ENCODE measurements around the gene MIPOL1. TPM values are rescaled to one million over a fixed set of nuclear protein-coding genes. Genes with fewer than 3 reads are reported as not detected.

The MIPOL1 gene
- total and polyA plus RNA-seq, 2 of the 4 experiments (the other 2 are of a cell fraction), result 2.7 to 5.9 TPM

- Histone ChIP-seq H3K4me3 (ENCODE audit: insufficient read depth, low read depth, low read length) (no peak overlapping the region), H3K27ac (ENCODE audit: insufficient read depth, low read length) (no peak overlapping the region), H3K23ac (ENCODE audit: low read depth, low read length) (no peak overlapping the region), H3K27me3 (ENCODE audit: control insufficient read depth, insufficient read depth, low read length) (no peaks in the 10 kb centered on the region), H2BK5ac (ENCODE audit: low read depth, low read length, poor library complexity, severe bottlenecking) (no peak overlapping the region), H2BK20ac (ENCODE audit: low read depth, low read length) (no peak overlapping the region), H3K56ac (ENCODE audit: extremely low read depth, insufficient read depth, low read length) (no peak overlapping the region), H3K18ac (ENCODE audit: low read depth, low read length) (no peak overlapping the region), H2AFZ (replicated peaks; ENCODE audit: low read length, poor library complexity) (no peak overlapping the region), H3K4ac (ENCODE audit: low read depth, low read length) (no peak overlapping the region), H2BK120ac (ENCODE audit: low read depth, low read length) (no peak overlapping the region), H4K8ac (ENCODE audit: low read depth in 2 of 2, low read length in 2 of 2) (no peak overlapping the region), H3K4me1 (ENCODE audit: control insufficient read depth, insufficient read depth, low read length) (no peaks in the 10 kb centered on the region), H2AK5ac (ENCODE audit: low read depth, low read length) (no peak overlapping the region), H2BK15ac (ENCODE audit: low read depth, low read length) (no peak overlapping the region), H4K20me1 (ENCODE audit: insufficient read depth, low read length) (no peaks in the 10 kb centered on the region), H3K79me1 (ENCODE audit: low read depth in 1 of 2, low read length in 2 of 2) (no peaks in the 10 kb centered on the region), H3K9me3 (ENCODE audit: control insufficient read depth, insufficient read depth, low read length) (no peaks in the 10 kb centered on the region), H3K9me1 (ENCODE audit: insufficient read depth, low read length) (no peaks in the 10 kb centered on the region), H3K4me2 (ENCODE audit: low read depth, low read length) (no peak overlapping the region; the same call in none of the 2 replicates), H3K9ac (ENCODE audit: low read depth, low read length) (no peak overlapping the region), H4K91ac (ENCODE audit: insufficient read depth, low read depth, low read length) (no peak overlapping the region), H2AK9ac (replicated peaks; ENCODE audit: low read depth, low read length, poor library complexity) (no peak overlapping the region), H3K36me3 (ENCODE audit: control insufficient read depth, insufficient read depth, low read length) (no peaks in the 10 kb centered on the region), H4K5ac (ENCODE audit: low read depth, low read length) (no peak overlapping the region), H3K14ac (replicated peaks; ENCODE audit: low read depth, low read length) (no peak overlapping the region)
- CTCF ChIA-PET, result no interaction called here
- in situ Hi-C loops (cut with MboI; ENCODE audit: low sequenced_read_pairs) (no loop called here), intact Hi-C loops (cut with micrococcal nuclease) (no loop called here), dilution Hi-C loops (cut with HindIII; ENCODE audit: low sequenced_read_pairs, unreplicated experiment) (no loop called here)
- TF ChIP-seq CHD1 (IDR thresholded peaks at IDR 0.05; ENCODE audit: low read depth, low read length), result no peak
- no peak for TF ChIP-seq RCOR1 (IDR thresholded peaks at IDR 0.05; ENCODE audit: insufficient replicate concordance, low read length)
- TF ChIP-seq MAFK (IDR thresholded peaks at IDR 0.05; ENCODE audit: low read depth, low read length), result no peak
- no peak for TF ChIP-seq RAD21 (IDR thresholded peaks at IDR 0.05; ENCODE audit: low read length)
- no peak for TF ChIP-seq MXI1 (IDR thresholded peaks at IDR 0.05; ENCODE audit: borderline replicate concordance, low read depth, low read length)
- TF ChIP-seq BHLHE40 (IDR thresholded peaks at IDR 0.05; ENCODE audit: low read depth, low read length), result no peak
- TF ChIP-seq, protein P1, sequence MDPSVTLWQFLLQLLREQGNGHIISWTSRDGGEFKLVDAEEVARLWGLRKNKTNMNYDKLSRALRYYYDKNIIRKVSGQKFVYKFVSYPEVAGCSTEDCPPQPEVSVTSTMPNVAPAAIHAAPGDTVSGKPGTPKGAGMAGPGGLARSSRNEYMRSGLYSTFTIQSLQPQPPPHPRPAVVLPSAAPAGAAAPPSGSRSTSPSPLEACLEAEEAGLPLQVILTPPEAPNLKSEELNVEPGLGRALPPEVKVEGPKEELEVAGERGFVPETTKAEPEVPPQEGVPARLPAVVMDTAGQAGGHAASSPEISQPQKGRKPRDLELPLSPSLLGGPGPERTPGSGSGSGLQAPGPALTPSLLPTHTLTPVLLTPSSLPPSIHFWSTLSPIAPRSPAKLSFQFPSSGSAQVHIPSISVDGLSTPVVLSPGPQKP (IDR thresholded peaks at IDR 0.05; ENCODE audit: borderline replicate concordance, low read depth, low read length), result no peak
- no peak for TF ChIP-seq POLR2A (IDR thresholded peaks at IDR 0.05; ENCODE audit: low read depth, low read length)
- no TSS peak for BruUV-seq (replicated peaks)
- POLR2A ChIA-PET (ENCODE audit: unreplicated experiment), result no interaction called here
- ATAC-seq (ENCODE audit: low read depth), result no peak; the same call in 1 of the 2 replicates
- no CpG with 5 or more reads among the region's 3 CpGs for WGBS, 2 experiments (ENCODE audit: extremely low coverage in 2 of 2, insufficient read length in 1 of 2)
- peak; percentile 48 for DNase-seq
These were observed 145.8 kb downstream of the MIPOL1 start for GRCh38 chr14:37343307-37344094.
